Aorta (tissue), 5 donors: Measurements from ENCODE around the gene ARHGAP9. TPM values are rescaled to one million over a fixed set of nuclear protein-coding genes. Genes with fewer than 3 reads are reported as not detected.

ENCODE experiments used
- ATAC-seq: fragments of 200-7000 bp; cut with Tn5 transposase; one replicate; pipeline ENCODE4 v1.9.1; 2022; ENCODE audit warnings: moderate library complexity; ENCODE audit not compliant: low FRiP score
- DNase-seq, 2 donors: peaks; one replicate each; pipeline ENCODE4 v3.0.0-alpha.2; 2020
- H3K27ac ChIP-seq, 2 donors: one replicate each; pipeline ENCODE4 v1.5.1; 2013; ENCODE audit warnings: low read length in 2 of 2, mild to moderate bottlenecking in 2 of 2, moderate library complexity in 2 of 2, control low read depth in 1 of 2, inconsistent platforms in 1 of 2, low read depth in 1 of 2
- H3K27me3 ChIP-seq, 2 donors: one replicate each; pipeline ENCODE4 v1.6.1; 2013; ENCODE audit warnings: control low read depth in 1 of 2, low read length in 1 of 2, mild to moderate bottlenecking in 1 of 2, moderate library complexity in 1 of 2; ENCODE audit not compliant: insufficient read depth in 2 of 2, control insufficient read depth in 1 of 2
- H3K36me3 ChIP-seq, 2 donors: one replicate each; pipeline ENCODE4 v1.6.1; 2013; ENCODE audit warnings: control low read depth in 1 of 2, low read length in 1 of 2, mild to moderate bottlenecking in 1 of 2; ENCODE audit not compliant: insufficient read depth in 2 of 2, control insufficient read depth in 1 of 2
- H3K4me1 ChIP-seq, 2 donors: one replicate each; pipeline ENCODE4 v1.6.1; 2013; ENCODE audit warnings: low read length in 2 of 2, control low read depth in 1 of 2, mild to moderate bottlenecking in 1 of 2, moderate library complexity in 1 of 2; ENCODE audit not compliant: insufficient read depth in 2 of 2, control insufficient read depth in 1 of 2
- H3K4me3 ChIP-seq, 2 donors: one replicate each; pipeline ENCODE4 v1.5.1; 2013; ENCODE audit warnings: low read length in 2 of 2, control low read depth in 1 of 2, mild to moderate bottlenecking in 1 of 2
- H3K9me3 ChIP-seq: one replicate; pipeline ENCODE4 v1.6.1; 2013; ENCODE audit warnings: mild to moderate bottlenecking, low read length; ENCODE audit not compliant: control insufficient read depth
- WGBS, 2 donors: extraction: QIAGEN DNeasy Blood & Tissue Kit; methylation state at CpG; one replicate each; pipeline ENCODE4 v1.1.7; 2013; 5-methylcytosine and 5-hydroxymethylcytosine counted together
- intact Hi-C, 2 donors: fragments of 100-400 bp; cut with DNase I; formaldehyde crosslinking; loops; one replicate each; pipeline versions ENCODE4 v1.14.2 to v1.15.0; 2022
- polyA plus RNA-seq, 2 donors: library from polyadenylated mRNA; stranded (reverse); fragments of 200-250 nt; gene quantifications; one replicate each; pipeline ENCODE4 v1.2.3, GENCODE V29; 2013
- total RNA-seq, 2 donors: library from RNA; stranded (reverse); fragmentation: NEBNext Ultra II Directional; extraction: Animal tissue kit (Norgen Biotek cat#: 25700); gene quantifications; one replicate each; pipeline ENCODE4 v1.2.1, GENCODE V29; 2021
- donor health status: healthy with polysubstance abuse.
- donor health status: Bipolar disorder and iron deficiency.
- donor health status: DM: no; HTN: no; CAD: no.
- donor health status: DM: no; HTN: no; CAD: no.
- donor health status: DM: yes; HTN: yes; CAD: no.

The ARHGAP9 gene
- total and polyA plus RNA-seq, 4 donors: 5.5 to 38.8 (median 18.7) TPM

DNA sequence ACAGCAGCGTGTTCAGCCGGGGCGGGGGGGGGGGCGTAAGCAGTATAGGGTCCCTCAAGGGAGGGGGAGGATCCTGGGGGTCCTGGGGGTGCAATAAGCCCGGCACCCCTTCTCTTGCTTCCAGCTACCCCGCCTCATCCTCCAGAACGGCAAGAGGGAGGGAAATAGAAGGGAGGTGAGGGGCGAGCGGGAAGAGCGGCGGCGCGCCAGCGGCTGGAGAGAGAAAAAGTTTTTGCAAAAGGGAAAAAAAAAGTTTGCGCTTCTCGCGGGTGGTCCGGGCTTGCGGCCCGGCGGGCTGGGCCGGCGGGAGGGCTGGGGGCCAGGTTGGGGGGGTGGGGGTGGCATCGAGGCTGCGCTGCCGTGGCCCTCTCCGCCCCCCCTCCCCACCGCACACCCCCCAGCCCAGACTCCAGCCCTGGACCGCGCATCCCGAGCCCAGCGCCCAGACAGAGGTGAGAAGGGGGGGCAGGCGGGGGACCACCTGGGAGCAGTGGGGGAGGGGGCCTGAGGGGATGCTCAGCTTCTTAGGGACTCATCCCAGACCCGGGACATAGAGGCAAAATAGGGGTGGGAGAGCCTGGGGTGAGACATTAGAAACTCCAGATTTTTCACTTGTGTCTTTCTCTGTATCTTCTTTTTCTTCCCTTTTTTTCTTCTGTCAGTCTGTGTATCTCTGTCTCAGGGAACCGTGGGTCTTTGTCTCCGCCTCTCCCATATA is 19.8 kb downstream of the ARHGAP9 start, which contains the start of gene GLI1:
Gene GLI1, plus strand, starts transcription at position 36 of the 718 bp plus-strand sequence. CDS start 3,907 bp downstream, outside the sequence.
- Histone ChIP-seq H3K27me3 (no peaks in the 10 kb centered on the region), H3K9me3 (no peaks in the 10 kb centered on the region), H3K4me1 (no peaks in the 10 kb centered on the region), H3K27ac (peak within 1 kb of the TSS in 1 of 2 donors; percentile 43), H3K4me3 (peak within 1 kb of the TSS; percentile 67 to 70), H3K36me3 (no peaks in the 10 kb centered on the region)
- ATAC-seq: no peak
- DNase-seq: no peak
- intact Hi-C loops: no loop called here
- 1 to 2% methylated on average over 7 to 36 of the region's 36 CpGs for WGBS, 2 donors

DNA sequence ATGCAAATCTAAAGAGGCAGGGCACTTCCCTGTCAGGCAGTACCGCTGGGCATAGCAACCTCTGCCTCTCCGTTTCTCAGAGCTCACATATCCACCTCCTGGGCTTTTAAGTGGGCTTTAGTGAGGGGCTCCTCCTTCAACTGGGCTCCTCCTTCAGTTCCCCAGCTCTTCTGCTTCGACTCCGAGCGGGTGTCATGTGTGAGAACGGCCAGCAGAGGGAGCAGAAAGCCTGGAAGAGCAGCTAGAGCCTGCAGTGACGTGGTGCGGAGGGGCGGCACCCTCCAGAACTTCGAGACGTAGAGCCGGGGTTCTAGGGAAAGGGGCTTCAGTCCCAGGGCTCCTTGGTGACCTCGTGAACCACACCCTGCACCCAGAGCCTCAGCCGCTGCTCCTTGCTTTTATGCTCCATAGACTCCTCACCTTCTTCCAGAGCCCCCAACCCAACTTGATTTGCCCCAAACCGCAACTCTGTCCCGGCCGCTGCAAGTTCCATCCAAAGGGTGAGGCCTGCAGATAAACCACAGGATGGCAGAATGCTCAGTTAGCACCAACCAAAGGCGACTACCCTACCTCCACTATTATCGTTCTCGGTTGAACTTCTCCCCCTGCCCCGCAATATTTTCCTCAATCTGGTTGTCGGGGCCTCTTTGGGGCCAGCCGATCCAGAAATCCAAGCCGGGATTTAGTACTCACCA is 20.5 kb downstream of the ARHGAP9 start:
- no peaks in the 10 kb centered on the region for H3K9me3 ChIP-seq
- 0 to 1% methylated on average over 24 of the region's 24 CpGs for whole genome bisulfite sequencing, 2 donors
- peak overlapping the region; percentile 67 to 70 for H3K4me3 ChIP-seq
- no peaks in the 10 kb centered on the region for H3K27me3 ChIP-seq
- DNase-seq (peak; percentile 97 to 98), ATAC-seq (peak; percentile 89)
- intact Hi-C loops: no loop called here
- peak overlapping the region in 1 of 2 donors; percentile 43 for H3K27ac ChIP-seq
- H3K4me1 ChIP-seq: no peaks in the 10 kb centered on the region
- no peaks in the 10 kb centered on the region for H3K36me3 ChIP-seq

DNA sequence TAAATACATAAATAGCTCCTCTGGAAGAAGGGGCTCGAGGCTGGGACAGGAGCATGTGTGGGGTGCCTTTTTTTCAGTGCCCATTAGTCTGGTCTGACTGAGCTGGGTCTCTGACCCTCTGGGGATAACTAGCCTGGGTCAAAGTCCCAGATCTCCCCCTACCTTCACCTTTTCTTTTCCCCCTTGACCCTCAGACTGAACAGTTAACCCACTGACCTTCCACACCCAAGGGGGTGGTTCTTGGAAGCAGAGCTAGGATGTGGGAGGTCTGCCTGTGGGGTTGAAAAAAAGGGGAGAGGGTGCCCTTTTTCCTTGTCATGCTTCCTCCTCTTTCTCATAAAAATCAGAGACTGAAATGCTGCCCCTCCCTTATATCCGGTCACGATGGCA is 21.0 kb downstream of the ARHGAP9 start:
- H3K27ac ChIP-seq: no peak overlapping the region
- DNase-seq: no peak
- ATAC-seq: no peak
- intact Hi-C loops: no loop called here
- 28 to 29% methylated on average over 3 of the region's 3 CpGs for WGBS, 2 donors
- H3K27me3 ChIP-seq: no peaks in the 10 kb centered on the region
- H3K4me3 ChIP-seq: no peak overlapping the region
- H3K36me3 ChIP-seq: no peaks in the 10 kb centered on the region
- H3K9me3 ChIP-seq: no peaks in the 10 kb centered on the region
- H3K4me1 ChIP-seq: no peaks in the 10 kb centered on the region

DNA sequence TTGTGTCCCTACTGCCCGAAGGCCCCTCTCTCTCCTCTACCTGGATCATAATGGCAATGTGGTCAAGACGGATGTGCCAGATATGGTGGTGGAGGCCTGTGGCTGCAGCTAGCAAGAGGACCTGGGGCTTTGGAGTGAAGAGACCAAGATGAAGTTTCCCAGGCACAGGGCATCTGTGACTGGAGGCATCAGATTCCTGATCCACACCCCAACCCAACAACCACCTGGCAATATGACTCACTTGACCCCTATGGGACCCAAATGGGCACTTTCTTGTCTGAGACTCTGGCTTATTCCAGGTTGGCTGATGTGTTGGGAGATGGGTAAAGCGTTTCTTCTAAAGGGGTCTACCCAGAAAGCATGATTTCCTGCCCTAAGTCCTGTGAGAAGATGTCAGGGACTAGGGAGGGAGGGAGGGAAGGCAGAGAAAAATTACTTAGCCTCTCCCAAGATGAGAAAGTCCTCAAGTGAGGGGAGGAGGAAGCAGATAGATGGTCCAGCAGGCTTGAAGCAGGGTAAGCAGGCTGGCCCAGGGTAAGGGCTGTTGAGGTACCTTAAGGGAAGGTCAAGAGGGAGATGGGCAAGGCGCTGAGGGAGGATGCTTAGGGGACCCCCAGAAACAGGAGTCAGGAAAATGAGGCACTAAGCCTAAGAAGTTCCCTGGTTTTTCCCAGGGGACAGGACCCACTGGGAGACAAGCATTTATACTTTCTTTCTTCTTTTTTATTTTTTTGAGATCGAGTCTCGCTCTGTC is 22.8 kb downstream of the ARHGAP9 start:
- 67 to 77% methylated on average over 6 of the region's 6 CpGs for WGBS, 2 donors
- no peaks in the 10 kb centered on the region for H3K27me3 ChIP-seq
- DNase-seq: no peak
- no peak overlapping the region for H3K4me3 ChIP-seq
- H3K4me1 ChIP-seq: no peaks in the 10 kb centered on the region
- H3K36me3 ChIP-seq: no peaks in the 10 kb centered on the region
- H3K27ac ChIP-seq: no peak overlapping the region
- intact Hi-C loops: no loop called here
- no peaks in the 10 kb centered on the region for H3K9me3 ChIP-seq
- ATAC-seq: no peak

DNA sequence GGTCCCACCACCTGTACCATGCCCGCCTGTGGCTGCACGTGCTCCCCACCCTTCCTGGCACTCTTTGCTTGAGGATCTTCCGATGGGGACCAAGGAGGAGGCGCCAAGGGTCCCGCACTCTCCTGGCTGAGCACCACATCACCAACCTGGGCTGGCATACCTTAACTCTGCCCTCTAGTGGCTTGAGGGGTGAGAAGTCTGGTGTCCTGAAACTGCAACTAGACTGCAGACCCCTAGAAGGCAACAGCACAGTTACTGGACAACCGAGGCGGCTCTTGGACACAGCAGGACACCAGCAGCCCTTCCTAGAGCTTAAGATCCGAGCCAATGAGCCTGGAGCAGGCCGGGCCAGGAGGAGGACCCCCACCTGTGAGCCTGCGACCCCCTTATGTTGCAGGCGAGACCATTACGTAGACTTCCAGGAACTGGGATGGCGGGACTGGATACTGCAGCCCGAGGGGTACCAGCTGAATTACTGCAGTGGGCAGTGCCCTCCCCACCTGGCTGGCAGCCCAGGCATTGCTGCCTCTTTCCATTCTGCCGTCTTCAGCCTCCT is 23.4 kb downstream of the ARHGAP9 start:
- no peaks in the 10 kb centered on the region for H3K27me3 ChIP-seq
- no peaks in the 10 kb centered on the region for H3K4me1 ChIP-seq
- no peak overlapping the region for H3K4me3 ChIP-seq
- DNase-seq (peak in 1 of 2 donors; percentile 54), ATAC-seq (no peak)
- WGBS, 2 donors: 24 to 31% methylated on average over 15 of the region's 15 CpGs
- H3K9me3 ChIP-seq: no peaks in the 10 kb centered on the region
- intact Hi-C loops: no loop called here
- no peaks in the 10 kb centered on the region for H3K36me3 ChIP-seq
- H3K27ac ChIP-seq: no peak overlapping the region

DNA sequence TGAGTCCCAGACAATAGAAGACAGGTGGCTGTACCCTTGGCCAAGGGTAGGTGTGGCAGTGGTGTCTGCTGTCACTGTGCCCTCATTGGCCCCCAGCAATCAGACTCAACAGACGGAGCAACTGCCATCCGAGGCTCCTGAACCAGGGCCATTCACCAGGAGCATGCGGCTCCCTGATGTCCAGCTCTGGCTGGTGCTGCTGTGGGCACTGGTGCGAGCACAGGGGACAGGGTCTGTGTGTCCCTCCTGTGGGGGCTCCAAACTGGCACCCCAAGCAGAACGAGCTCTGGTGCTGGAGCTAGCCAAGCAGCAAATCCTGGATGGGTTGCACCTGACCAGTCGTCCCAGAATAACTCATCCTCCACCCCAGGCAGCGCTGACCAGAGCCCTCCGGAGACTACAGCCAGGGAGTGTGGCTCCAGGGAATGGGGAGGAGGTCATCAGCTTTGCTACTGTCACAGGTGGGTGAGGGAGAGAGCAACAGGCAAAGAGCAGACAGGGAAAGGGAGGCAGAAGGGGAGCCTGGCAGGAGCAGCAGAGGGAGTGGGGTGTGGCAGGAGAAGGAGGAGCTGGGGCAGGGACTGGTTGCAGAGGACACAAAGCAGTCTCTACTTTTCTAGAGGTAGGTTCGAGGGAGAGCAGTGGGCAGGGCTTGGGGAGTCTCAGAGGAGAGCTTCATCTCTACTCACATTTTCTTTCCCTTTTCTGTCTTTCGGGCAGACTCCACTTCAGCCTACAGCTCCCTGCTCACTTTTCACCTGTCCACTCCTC is 24.1 kb downstream of the ARHGAP9 start:
- Histone ChIP-seq H3K9me3 (no peaks in the 10 kb centered on the region), H3K36me3 (no peaks in the 10 kb centered on the region), H3K4me1 (no peaks in the 10 kb centered on the region), H3K27ac (no peak overlapping the region), H3K27me3 (no peaks in the 10 kb centered on the region), H3K4me3 (no peak overlapping the region)
- WGBS, 2 donors: 52 to 61% methylated on average over 10 of the region's 10 CpGs
- intact Hi-C loops: no loop called here
- ATAC-seq (no peak), DNase-seq (peak in 1 of 2 donors; percentile 39)

DNA sequence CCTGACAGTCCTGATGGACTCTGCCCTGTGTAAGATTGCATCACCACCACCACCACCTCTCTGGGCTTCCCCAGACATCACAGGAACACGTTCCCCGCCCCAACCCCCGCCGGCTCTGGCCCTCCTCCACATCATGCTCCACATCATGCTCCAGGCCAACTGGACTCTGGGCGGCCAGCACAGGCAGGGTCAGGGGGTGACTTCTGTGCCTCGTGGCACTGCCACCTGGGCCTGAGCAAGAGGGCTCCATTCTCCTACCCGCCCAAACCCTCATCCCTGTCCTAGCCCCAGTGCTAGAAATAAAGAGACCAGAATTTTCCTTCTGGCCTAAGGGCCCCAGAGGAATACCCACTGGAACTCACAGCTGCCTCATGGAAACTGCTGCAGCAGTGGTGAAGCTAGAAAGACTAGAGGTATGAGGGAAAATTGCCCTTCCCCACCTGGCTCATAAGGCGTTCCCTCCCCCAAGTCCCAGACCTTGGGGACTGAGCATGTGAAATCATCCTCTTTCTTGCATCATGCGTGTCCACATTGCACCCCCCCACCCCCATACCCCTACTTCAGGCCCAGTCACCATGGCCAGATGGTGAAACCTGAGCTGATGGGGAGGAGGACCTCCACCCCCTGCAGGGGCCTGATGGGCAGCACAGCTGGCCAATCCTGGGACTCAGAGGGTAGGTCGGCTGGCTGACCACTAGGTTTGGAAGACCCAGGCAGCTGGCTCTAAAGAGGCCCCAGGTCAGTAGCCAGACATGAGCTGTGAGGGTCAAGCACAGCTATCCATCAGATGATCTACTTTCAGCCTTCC is 24.9 kb downstream of the ARHGAP9 start, which contains the start of gene INHBE:
Gene INHBE, plus strand, starts transcription at position 742 of the 808 bp plus-strand sequence. CDS start 230 bp downstream, outside the sequence.
- no peak for ATAC-seq
- intact Hi-C loops: loop anchor here (1.0 to 5.0 kb wide), 3 partner anchors 72 to 191 kb away; no protein-coding TSS in a partner anchor

More for the DNA sequence above, 24.9 kb downstream of the ARHGAP9 start, which contains the start of gene INHBE:
- Histone ChIP-seq H3K27me3 (no peaks in the 10 kb centered on the region), H3K9me3 (no peaks in the 10 kb centered on the region), H3K27ac (no peak within 1 kb of the TSS), H3K4me3 (no peak within 1 kb of the TSS), H3K4me1 (no peaks in the 10 kb centered on the region), H3K36me3 (no peaks in the 10 kb centered on the region)
- WGBS, 2 donors: 74 to 75% methylated on average over 10 of the region's 10 CpGs
- DNase-seq: peak in 1 of 2 donors; percentile 50
